Stimulated activated CD4-positive, alpha-beta T cell treated with anti-CD3 and anti-CD28 coated beads, Interleukin-12 subunit alpha, Interleukin-12 subunit beta, amount 100 ng/mL, for 24 hours (primary cell): Measurements from ENCODE around the gene FAM47E.
"Not testable (repeated sequence)": the region's sequence is repeated elsewhere in the genome, so short reads cannot be mapped to it uniquely, and the experiment has no call there.

Experiments used
- DNase-seq, 2 experiments: peaks; one replicate each; pipeline ENCODE4 v3.0.0-alpha.2; 2020; ENCODE audit warnings: low read depth in 2 of 2

FAM47E gene

DNA sequence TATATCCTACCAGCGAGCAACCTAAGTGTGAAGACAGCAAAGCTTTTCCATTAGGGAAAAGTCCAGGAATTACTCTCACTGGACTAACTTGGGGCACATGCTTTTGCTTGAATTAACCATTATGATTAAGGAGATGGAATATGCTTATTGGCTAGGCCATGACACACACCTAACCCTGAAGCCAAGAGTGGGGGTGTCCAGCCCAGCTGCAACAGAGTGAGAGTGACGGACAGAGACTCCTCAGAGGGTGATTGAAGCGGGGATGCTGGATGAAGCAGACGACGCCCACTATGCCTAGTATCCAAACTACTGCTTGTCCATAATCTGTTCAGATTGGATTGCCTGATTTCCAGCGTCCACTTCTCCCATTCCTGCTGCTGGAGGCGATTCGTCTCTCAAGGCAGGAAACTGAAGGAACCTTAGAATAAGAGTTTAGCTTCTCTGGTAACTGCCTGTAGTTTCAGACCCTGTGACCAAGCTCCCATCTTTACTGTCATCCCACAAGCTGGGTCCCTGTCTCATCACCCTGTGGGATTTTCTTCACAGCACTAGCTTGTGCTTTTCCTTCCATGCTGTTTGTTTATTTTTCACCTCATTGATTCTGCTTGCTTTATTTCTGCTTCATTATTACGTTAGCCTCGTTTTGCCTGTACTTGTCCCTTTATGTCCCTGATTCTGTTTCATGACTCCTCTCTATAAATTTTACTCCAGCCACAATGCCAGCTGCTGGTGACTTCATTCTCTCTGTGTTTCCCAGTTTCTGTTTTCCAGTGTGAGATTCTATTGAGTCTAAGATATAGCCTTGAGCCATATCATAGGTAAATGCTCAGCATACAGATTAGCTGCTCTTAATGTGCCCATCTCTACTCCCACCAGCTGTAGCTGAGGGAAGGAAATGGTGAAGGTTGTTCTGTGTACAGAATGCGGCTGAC, 19.0 kb downstream of the FAM47E start:
- DNase-seq = no peak

DNA sequence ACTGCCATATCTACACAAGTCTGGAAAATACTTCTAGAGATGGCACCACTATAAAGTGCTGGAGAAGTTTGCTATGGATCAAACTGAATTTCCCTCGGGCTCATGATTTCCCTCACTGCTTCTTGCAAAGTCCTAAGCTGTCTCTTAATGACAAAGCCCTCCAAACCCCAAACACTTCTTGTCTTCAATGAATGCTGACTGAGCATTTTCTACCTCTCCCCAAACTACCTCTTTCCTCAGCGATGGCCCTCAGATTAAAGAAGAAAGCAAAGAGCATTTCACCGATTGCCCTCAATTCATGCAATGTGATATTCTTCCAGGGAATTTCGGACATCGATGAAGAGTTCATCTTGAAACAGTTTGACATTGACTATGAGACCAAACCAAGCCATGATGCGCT, 19.7 kb downstream of the FAM47E start:
- DNase-seq = no peak

GRCh38 chr4:76272073-76272472, 20.6 kb downstream of the FAM47E start:
- no peak for DNase-seq

GRCh38 chr4:76272582-76272981, 21.1 kb downstream of the FAM47E start:
- no peak for DNase-seq

GRCh38 chr4:76272999-76273398, 21.5 kb downstream of the FAM47E start:
- DNase-seq = no peak

DNA sequence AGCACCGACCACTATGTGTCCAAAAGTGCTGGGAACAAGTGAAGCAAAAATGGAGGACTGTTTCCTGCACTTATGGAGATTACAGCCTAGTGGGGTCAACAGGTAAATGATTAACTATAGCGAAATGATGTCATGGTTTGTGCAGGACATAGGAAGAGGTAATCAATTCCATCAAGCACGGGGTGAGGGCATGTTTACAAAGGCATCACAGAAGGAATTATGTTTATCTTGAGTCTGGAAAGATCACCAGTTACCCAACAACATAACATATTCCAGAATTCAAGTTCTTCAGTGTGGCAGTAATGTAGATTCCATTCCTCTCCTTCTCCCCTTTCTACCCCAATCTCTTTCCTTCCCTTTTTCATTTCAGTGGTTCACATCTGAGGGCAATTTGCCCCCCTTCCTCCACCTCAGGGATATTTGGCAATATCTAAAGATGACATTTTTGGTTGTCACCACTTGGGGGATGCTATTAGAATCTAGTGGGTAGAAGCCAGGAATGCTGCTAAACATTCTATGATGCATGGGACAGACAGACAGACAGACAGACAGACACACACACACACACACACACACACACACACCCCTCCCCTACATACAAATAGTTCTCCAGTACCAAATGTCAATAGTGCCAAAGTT, 24.1 kb downstream of the FAM47E start:
- no peak for DNase-seq

DNA sequence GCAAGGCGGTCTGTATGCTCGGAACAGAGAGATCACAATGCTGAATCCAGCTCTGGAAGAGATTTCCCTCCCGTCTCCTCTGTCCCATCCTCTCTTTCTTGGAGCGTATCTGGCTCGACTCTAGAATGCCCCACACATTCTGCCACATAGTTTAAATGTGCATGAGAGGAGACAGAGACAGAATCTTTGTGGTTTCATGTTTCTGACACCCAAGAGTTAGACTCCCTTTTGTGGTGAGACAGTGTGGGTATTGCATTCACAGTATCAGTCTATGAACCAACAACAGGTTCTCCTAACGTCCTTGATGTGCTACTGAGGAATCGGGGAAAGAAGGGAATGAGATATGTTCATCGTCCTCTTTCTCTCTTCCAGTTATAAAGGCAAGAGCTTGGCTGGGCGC, 25.3 kb downstream of the FAM47E start:
- DNase-seq = no peak

DNA sequence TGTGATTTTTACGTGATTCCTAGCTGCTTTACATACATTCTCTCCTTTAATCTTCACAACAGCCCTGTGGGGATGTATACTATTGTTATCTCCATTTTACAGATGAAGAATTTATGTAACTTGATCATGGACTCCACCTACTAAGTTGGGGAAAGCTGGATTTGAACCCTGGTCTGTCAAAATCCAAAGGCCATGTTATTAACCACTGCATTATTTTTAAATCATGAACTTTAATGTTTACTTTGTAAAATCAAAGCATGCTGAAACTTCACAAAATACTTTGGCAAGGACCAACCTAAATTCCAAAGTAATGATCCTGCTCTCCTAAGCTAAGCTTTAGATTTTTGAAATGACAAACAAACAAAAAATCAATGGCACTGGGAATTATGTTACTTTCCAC, 26.1 kb downstream of the FAM47E start:
- no peak for DNase-seq

GRCh38 chr4:76278583-76278982, 27.1 kb downstream of the FAM47E start:
- DNase-seq = no peak

DNA sequence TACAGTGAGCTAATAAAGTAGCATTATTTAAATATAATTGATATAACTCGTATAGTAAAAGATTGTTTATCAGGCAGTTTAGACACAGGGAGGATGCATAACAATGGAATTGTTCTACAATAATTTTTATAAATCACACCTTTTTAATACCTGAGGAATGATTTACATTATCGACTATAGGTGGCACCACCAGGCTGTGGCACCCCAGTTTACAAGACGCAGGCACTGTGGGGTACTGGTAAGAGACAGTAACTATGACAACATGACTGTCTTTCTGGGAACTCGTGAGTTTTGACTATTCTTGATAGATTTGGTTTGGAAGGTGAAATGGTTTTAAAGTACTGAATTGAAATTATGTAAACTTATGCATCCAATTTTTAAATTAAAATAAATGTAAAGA, 27.9 kb downstream of the FAM47E start:
- DNase-seq = no peak

DNA sequence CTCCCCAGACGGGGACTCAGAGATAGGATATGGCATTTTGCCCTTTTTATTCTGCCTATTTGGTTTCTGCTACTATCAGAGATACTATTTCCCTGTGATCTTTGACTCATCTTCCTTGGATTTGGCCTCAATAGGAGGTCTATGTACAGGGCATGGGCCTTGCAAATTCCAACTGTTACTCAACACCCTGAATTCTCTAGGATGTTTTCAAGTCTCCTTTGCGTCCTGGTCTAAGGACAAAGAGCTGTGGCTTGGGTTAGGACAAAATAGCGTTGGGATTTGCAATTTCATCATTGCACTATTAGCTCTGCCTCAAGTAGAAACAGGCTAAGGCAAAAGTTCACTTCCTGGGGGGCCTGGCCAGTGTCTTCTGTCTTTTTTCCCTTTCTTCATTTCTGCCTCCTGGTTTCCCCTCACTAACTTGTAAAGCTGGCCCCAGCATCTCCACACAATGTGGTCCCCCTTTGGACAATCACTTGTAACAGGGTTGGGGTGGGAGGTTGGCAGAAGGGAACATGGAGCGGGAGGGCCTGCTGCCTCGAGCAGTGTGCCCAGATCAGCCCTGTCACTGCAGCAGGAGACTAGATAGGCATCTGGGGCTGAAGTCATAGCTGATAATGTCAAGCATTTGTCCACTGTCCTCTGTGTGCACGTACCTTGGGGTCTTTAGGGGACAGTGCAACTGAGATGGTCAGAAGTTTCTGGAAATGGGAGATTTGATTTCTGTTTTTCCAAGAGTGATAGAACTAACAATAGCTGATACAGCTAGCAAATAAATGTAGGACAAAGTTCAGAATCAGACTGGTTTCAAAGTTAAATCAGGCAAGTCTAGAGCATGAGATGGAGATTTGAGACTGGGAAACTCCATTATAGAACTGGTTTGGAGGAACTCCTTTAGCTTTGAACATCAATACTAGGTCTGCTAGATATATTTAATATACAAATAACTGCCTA, 29.2 kb downstream of the FAM47E start:
- DNase-seq = no peak

DNA sequence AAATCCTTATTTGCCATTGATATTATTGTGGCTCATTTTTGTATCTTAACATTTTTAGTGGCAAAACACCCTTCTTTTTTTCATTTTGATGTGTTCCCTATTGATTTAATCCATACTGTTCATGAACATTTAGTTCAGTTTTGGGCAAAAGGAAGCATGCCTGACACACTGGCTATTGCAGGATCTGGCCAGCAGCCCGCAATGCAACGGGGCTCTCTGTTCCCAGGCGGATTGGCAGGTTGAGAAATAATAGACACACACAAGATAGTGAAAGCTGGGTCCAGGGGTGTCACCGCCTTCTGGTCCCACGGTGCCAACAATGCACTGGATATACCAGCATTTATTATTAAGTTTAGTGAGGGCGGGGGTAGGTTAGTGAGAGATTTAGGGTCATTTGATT, 30.1 kb downstream of the FAM47E start:
- not testable (repeated sequence) for DNase-seq

GRCh38 chr4:76282941-76283689, 31.6 kb downstream of the FAM47E start:
- no peak for DNase-seq

DNA sequence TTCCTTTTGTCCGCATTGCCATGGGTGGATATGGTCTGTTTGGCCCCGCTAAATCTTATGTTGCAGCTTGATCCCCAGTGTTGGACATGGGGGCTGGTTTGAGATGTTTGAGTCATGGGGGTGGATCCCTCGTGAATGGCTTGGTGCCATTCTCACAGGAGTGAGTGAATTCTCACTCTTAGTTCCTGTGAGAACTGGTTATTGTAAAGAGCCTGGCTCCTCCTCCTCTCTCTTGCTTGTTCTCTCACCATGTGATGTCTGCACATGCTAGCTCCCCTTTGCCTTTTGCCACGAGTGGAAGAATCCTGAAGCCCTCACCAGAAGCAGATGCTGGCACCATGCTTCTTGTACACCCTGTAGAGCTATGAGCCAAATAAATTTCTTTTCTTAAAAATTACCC, 32.4 kb downstream of the FAM47E start:
- no peak for DNase-seq

GRCh38 chr4:76287811-76288210, 36.3 kb downstream of the FAM47E start:
- not testable (repeated sequence) for DNase-seq

DNA sequence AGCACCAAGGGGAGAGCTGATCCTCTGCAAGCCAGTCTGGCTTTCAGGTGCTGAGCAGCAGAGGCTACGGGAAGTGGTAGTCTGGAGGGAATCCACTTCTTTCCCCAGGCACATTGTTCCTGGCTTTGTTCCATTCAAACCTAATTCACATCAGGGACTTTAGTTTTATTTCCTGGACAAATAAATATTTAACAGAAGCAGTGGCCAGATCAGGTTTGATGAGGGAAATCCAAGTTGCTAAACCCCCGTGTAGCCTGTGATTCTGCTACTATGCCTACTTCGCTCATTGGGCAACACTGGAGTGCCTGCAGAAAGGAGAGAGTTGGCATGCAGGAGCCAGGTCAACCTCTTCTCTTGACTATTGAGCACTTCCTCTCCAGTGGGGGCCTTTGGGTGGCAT, 41.2 kb downstream of the FAM47E start:
- no peak for DNase-seq

- DNase-seq = no peak
Measured at GRCh38 chr4:76293772-76294171, 42.3 kb downstream of the FAM47E start.

DNA sequence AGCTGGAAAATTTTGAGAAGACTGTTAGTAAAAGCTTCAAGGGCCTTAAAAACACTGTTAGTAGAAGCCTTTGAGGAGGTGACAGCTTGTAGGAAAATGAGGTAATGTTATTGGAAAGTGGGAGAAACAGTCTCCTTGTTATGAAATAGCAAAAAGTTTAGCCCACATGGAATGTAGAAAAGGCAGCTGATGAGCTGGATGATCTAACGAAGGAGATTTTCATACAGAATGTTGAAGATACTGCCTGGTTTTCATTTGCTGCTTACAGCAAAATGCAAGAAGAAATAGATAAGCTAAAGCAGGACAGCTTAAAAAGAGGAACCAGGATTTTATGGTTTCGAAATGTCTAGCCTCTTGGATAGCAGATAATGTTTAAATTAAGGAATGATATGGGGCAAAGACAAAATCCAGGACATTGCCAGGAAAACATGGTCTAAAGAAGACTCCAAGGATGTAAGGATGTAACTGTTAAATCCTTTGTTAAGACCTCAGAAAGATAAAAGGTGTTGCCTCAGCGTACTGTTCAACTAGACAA, 44.8 kb downstream of the FAM47E start:
- no peak for DNase-seq

DNA sequence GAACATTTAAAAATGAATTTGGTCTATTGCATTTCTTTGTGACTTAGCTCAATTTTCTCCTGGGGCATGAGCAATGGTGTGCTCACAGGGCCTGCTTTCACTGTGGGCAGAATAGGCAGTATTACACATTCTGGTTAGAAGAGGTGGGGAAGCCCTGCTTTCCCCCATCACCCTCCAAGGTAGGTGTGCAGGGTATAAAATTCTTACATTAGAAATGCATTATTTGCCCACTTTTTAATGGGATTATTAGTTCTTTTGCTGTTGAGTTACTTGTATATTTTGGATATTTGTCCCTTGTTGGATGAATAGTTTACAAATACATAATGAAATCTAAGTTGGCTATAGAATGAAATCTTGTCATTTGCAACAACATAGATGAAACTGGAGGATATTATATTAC, 46.7 kb downstream of the FAM47E start:
- DNase-seq = no peak

DNA sequence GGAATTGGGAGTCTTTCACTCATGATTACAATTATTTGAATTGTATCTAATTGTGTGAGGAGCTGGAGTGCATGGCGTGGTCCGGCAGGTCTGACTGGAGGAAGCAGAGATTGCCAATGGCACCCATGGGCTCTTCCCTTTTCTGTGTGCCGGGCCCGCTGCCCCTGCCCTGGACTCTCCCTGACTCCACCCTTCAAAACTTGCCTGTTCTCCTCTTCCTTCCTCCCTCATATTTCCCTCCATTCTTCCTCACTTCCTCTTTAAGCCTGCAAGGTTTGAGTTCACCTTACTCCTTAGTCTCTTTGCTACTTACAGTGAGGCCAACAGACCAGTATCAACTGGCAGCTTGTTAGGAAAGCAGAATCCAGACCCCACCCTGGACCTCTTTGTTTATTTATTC, 48.5 kb downstream of the FAM47E start:
- DNase-seq = no peak
